Fibroblast of lung (primary cell): ENCODE results near the gene ARF4. TPM values are rescaled to one million over a fixed set of nuclear protein-coding genes. Genes with fewer than 3 reads are reported as not detected.

Experiments used
- DNase-seq, 2 donors: peaks; one replicate each; pipeline versions ENCODE4 v3.0.0 to v3.0.0-alpha.2; 2010; ENCODE audit warnings: low read depth in 2 of 2
- H2AFZ ChIP-seq: 2 replicates; pipeline ENCODE4 v1.5.1; 2012; ENCODE audit warnings: low read length, control low read depth, inconsistent platforms
- H3K27ac ChIP-seq: 2 replicates; pipeline ENCODE4 v1.5.1; 2011; ENCODE audit warnings: low read length, control low read depth; ENCODE audit not compliant: insufficient read depth
- H3K27me3 ChIP-seq: 2 replicates; pipeline ENCODE4 v1.5.1; 2011; ENCODE audit warnings: mild to moderate bottlenecking, low read length; ENCODE audit not compliant: control insufficient read depth, insufficient read depth
- H3K36me3 ChIP-seq: 2 replicates; pipeline ENCODE4 v1.5.1; 2011; ENCODE audit warnings: low read length; ENCODE audit not compliant: control insufficient read depth, insufficient read depth
- H3K4me1 ChIP-seq: 2 replicates; pipeline ENCODE4 v1.5.1; 2011; ENCODE audit warnings: low read length; ENCODE audit not compliant: control insufficient read depth, insufficient read depth; ENCODE audit errors: extremely low read depth
- H3K4me2 ChIP-seq: 2 replicates; pipeline ENCODE4 v1.5.1; 2011; ENCODE audit warnings: low read length, control low read depth; ENCODE audit not compliant: insufficient read depth; ENCODE audit errors: extremely low read depth
- H3K4me3 ChIP-seq, 4 experiments: fragments of 200-600 bp in 1 of 4; sonication (generic) in 1 of 4; replicated peaks in 1 of 4; 2 replicates each; pipeline ENCODE4 v1.5.1; 2011 to 2016; ENCODE audit warnings: low read length in 4 of 4, low read depth in 3 of 4, mild to moderate bottlenecking in 3 of 4, control low read depth in 2 of 4, inconsistent platforms in 1 of 4, mixed read lengths in 1 of 4; ENCODE audit not compliant: insufficient read depth in 1 of 4; ENCODE audit errors: control extremely low read depth in 1 of 4
- H3K79me2 ChIP-seq: 2 replicates; pipeline ENCODE4 v1.5.1; 2012; ENCODE audit warnings: mild to moderate bottlenecking, low read length, inconsistent platforms; ENCODE audit not compliant: control insufficient read depth, insufficient read depth
- H3K9ac ChIP-seq: 2 replicates; pipeline ENCODE4 v1.5.1; 2011; ENCODE audit warnings: mild to moderate bottlenecking, low read length, control low read depth; ENCODE audit not compliant: insufficient read depth
- H3K9me3 ChIP-seq: 2 replicates; pipeline ENCODE4 v1.5.1; 2012; ENCODE audit warnings: low read depth, low read length; ENCODE audit not compliant: control insufficient read depth, insufficient read depth
- H4K20me1 ChIP-seq: 2 replicates; pipeline ENCODE4 v1.5.1; 2011; ENCODE audit warnings: low read length; ENCODE audit not compliant: control insufficient read depth, insufficient read depth; ENCODE audit errors: extremely low read depth
- EZH2 ChIP-seq: IDR thresholded peaks from 2 replicates; pipeline ENCODE4 v1.5.1; 2012; ENCODE audit warnings: low read length, control low read depth, mild to moderate bottlenecking; ENCODE audit errors: missing control alignments
- polyA plus RNA-seq, 2 donors: library from polyadenylated mRNA; depleted of rRNA in 1 of 2; stranded (reverse) in 1 of 2; unstranded in 1 of 2; fragments of >200 nt; gene quantifications; 2 replicates each; pipeline ENCODE4 v1.2.1, GENCODE V29; 2011 to 2012; ENCODE audit warnings: missing spikeins in 1 of 2
- total RNA-seq: library from RNA; depleted of rRNA; stranded (reverse); fragments of >200 nt; gene quantifications from 2 replicates; pipeline ENCODE4 v1.2.1, GENCODE V29; 2014
- TF ChIP-seq, protein P1 (sequence below), 2 donors: IDR thresholded peaks in 1 of 2; conservative IDR thresholded peaks in 1 of 2; 1 replicate in 1 of 2; 2 replicates in 1 of 2; pipeline ENCODE4 v1.5.1; 2011 to 2012; ENCODE audit warnings: low read length in 2 of 2, control low read depth in 1 of 2, inconsistent platforms in 1 of 2, low read depth in 1 of 2, mild to moderate bottlenecking in 1 of 2

Gene ARF4
- total and polyA plus RNA-seq, 2 donors (not counting 1 experiment from before 2014, with no cell fraction given): 173 to 761 TPM

DNA sequence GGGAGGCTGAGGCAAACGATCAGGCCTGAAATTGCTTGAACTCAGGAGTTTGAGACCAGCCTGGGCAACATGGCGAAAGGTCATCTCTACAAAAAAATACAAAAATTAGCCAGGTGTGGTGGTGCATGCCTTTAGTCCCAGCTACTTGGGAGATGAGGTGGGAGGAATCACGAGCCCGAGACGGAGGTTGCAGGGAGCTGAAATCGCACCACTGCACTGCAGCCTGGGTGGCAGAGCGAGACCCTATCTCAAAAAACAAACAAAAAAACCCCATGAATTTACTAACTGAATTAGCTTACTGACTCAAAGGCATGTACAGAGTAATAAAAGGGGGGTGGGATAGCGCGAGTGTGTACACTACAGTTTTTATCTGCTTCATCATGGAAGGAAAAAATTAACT, 19.3 kb downstream of the ARF4 start:
- Histone ChIP-seq H3K9me3 (no peaks in the 10 kb centered on the region), H3K4me3 (no peak overlapping the region), H3K27me3 (no peaks in the 10 kb centered on the region), H3K79me2 (peaks cover 69% of the 10 kb centered on the region), H3K36me3 (peaks cover 13% of the 10 kb centered on the region), H3K9ac (no peak overlapping the region), H2AFZ (no peak overlapping the region), H3K27ac (no peak overlapping the region), H3K4me1 (no peaks in the 10 kb centered on the region), H3K4me2 (no peak overlapping the region), H4K20me1 (peaks cover 8% of the 10 kb centered on the region)
- no peak for TF ChIP-seq EZH2
- TF ChIP-seq, protein P1, sequence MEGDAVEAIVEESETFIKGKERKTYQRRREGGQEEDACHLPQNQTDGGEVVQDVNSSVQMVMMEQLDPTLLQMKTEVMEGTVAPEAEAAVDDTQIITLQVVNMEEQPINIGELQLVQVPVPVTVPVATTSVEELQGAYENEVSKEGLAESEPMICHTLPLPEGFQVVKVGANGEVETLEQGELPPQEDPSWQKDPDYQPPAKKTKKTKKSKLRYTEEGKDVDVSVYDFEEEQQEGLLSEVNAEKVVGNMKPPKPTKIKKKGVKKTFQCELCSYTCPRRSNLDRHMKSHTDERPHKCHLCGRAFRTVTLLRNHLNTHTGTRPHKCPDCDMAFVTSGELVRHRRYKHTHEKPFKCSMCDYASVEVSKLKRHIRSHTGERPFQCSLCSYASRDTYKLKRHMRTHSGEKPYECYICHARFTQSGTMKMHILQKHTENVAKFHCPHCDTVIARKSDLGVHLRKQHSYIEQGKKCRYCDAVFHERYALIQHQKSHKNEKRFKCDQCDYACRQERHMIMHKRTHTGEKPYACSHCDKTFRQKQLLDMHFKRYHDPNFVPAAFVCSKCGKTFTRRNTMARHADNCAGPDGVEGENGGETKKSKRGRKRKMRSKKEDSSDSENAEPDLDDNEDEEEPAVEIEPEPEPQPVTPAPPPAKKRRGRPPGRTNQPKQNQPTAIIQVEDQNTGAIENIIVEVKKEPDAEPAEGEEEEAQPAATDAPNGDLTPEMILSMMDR (conservative IDR thresholded peaks at IDR 0.05 in 1 of 2, IDR thresholded peaks at IDR 0.05 in 1 of 2; ENCODE audit: low read depth in 1 of 2, low read length in 2 of 2): no peak
- DNase-seq: no peak

DNA sequence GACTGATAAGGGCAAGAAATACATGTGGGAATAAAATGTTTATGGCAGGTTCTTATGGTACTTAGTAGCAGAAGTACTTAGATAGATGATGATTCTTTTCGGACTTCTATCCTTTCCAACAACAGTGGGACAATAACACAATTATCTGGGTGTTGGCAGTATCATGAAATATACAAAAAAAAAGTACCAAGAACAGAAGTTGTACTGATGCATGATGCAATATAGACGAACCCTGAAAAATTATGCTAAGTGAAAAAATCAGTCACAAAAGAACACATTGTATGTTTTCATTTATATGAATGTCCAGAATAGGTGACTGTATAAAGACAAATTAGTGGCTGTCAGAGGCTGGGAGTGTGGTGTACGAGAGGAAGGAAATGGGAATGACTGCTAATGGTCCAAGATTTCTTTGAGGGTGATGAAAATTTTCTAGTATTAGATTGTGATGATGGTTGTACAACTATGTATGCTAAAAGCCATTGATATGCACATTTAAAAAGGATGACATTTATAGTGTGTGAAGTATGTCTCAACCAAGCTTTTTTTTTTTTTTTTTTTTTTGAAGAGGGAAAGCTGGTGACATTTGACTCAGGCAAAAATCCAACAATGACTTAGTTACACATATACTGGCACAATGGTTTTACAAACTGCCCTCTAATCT, 21.0 kb downstream of the ARF4 start:
- Histone ChIP-seq H3K36me3 (peaks cover 13% of the 10 kb centered on the region), H3K79me2 (peaks cover 56% of the 10 kb centered on the region), H4K20me1 (peaks cover 8% of the 10 kb centered on the region), H3K4me1 (no peaks in the 10 kb centered on the region), H2AFZ (no peak overlapping the region), H3K4me3 (no peak overlapping the region), H3K9ac (no peak overlapping the region), H3K27ac (no peak overlapping the region), H3K9me3 (no peaks in the 10 kb centered on the region), H3K27me3 (no peaks in the 10 kb centered on the region), H3K4me2 (no peak overlapping the region)
- TF ChIP-seq, protein P1 (conservative IDR thresholded peaks at IDR 0.05 in 1 of 2, IDR thresholded peaks at IDR 0.05 in 1 of 2; ENCODE audit: low read depth in 1 of 2, low read length in 2 of 2): no peak
- TF ChIP-seq EZH2: no peak
- DNase-seq: no peak

DNA sequence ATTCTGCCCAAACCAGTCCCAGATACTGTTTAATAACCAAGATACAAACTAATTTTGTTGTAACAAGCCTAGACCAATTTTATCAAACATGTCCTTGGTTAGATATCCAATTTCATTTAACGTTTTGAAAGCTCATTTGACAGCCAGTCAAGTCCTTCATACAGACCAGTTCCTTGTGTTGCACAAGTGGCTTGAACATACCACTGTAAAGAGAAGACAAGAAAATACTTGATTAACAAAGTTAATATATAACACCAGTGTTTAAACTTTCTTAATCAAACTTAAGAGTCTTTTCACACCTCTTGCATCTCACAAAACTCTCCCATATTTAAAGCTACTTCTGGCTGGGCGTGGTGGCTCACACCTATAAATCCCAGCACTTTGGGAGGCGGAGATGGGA, 25.0 kb downstream of the ARF4 start:
- TF ChIP-seq, protein P1 (conservative IDR thresholded peaks at IDR 0.05 in 1 of 2, IDR thresholded peaks at IDR 0.05 in 1 of 2; ENCODE audit: low read depth in 1 of 2, low read length in 2 of 2): no peak
- no peak for TF ChIP-seq EZH2
- no peak overlapping the region for H3K4me3 ChIP-seq
- H3K27ac ChIP-seq: no peak overlapping the region
- H3K79me2 ChIP-seq: peaks cover 24% of the 10 kb centered on the region
- no peak overlapping the region for H3K4me2 ChIP-seq
- H3K27me3 ChIP-seq: no peaks in the 10 kb centered on the region
- peaks cover 4% of the 10 kb centered on the region for H4K20me1 ChIP-seq
- H3K9ac ChIP-seq: no peak overlapping the region
- DNase-seq: no peak
- no peaks in the 10 kb centered on the region for H3K4me1 ChIP-seq
- H2AFZ ChIP-seq: no peak overlapping the region
- no peaks in the 10 kb centered on the region for H3K9me3 ChIP-seq
- peaks cover 13% of the 10 kb centered on the region for H3K36me3 ChIP-seq
